T-helper 2 cell (primary cell): ENCODE results near the gene TNFRSF11A.

Source experiments
- DNase-seq, 5 experiments: peaks; one replicate each; pipeline versions ENCODE4 v3.0.0 to v3.0.0-alpha.2; 2012 to 2022

Gene TNFRSF11A

DNA sequence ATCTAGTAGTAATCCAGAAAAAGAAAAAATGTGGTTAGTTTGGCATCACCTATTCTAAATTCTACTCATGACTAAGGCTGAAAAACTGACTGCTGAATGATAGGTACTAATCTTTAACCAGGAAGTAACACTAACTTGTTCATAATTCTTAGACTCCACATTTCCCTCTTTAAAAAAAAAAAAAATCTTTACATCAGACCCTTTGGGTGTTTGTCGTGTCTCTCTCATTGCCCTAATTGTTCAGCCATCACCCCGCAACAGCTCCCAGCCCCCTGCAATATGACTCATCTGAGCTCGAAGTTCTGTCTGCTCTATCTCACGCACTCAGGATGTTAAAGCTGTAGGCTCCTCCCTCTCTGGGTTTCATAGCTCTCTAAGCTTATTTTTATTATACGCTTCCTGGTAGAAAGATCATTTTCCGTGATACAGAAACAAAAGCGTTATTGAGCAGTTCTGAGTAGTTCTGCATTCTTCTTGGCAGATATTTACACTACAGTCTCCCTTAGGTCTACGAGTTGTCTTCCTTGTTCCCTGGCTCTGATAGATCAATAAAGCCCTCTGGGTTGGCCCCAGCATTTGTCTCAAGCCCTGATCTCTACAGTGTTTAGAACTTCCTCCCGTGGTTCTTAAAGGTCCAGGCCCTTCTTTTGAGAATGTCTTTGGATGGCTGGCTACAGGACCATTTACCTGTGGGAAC is 95.6 kb downstream of the TNFRSF11A start:
- peak in 4 of 5 experiments; percentile 47 to 98 (median 60) for DNase-seq

DNA sequence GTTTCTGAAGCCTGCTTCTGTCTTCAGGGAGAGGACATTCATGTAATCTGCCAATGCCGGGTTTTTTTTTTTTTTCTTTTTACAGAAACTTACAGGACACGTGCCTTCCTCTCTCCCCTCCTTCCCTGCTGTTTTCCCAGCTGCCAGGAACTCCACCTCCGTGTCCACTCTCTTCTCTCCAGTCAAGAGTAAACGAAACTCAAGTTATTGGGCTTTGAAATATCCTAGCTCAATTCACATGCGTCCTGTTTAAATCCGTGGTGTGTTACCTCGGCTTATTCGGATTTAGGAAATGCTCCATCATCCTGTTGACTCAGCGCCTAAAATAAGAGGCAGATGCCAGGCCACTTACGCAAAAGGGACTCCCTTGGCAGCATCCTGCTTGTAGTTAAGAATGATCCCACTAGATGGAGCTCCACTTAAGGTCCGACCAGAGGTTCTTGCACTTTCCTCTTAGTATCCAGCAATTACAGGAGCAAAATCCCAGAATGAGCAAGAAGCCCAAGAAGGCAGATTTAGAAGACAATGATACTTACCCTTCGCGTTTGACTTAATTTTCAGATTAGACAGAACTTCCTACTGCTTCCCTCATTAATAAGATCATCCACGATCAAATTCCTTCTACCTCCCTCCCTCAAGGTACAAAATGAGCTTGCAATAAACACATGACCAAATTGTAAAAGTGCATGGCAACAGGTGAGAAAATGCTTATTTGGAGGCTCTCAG is 100.5 kb downstream of the TNFRSF11A start:
- peak in 3 of 5 experiments; percentile 23 to 84 (median 25) for DNase-seq

GRCh38 chr18:62426191-62426488 is 101.0 kb downstream of the TNFRSF11A start:
- no peak for DNase-seq

- no peak for DNase-seq
Observed at GRCh38 chr18:62432176-62432575, 107.1 kb downstream of the TNFRSF11A start.

GRCh38 chr18:62434798-62435197 is 109.7 kb downstream of the TNFRSF11A start:
- no peak for DNase-seq

DNA sequence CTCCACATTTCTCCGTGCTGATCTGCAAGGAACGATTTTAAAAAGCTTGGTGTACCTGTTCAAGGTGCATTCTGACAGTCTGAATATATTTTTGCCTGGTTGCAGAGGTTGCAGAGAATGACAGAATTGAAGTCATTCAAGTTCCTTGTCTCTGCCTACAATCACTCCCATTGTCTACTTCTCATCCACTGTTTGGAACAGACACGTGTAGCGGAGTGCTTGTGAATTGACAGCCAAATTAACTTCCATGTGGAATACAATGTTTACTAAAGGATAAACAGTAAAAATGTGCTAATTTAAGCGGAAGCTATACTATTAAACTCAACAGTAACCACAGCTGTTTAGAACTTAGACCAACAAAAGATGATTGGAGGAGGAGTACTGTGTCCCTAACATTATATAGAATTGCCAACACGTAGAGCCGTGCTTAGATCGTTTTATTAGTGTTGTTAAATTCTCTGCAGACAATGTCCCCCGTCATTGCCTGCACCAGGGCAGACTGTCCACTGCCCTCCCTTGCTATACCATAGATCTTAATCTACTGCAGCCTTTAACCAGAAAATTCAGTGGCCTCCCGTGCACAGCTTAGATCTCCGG is 110.4 kb downstream of the TNFRSF11A start:
- DNase-seq, result no peak

DNA sequence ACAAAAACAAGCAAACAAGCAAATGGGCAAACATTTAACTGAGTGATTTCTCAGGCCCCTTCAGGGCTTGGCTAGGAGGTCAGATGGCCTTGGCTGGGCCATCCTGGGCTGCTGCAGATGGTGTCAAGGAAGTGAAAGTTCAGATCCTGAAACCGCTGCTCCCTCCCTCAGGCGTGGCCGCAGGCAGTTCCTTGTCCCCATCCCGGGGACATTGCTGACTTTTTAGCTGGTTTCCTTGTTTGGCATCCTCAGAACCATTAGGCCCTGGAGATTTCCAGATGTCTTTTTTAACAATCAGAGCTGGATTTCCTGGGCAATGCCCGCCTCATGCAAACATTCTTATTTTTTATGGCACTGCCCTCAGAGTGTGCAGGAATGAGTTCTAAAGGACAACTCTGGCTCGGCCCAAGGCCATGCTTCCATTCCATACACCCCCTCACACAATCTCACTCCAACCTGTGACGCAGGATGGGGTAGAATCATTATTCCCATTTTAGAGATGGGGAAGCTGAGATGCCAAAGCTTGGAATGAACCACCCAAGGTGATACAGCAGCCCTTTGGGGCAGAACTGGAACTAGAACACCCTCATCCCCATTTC is 111.6 kb downstream of the TNFRSF11A start:
- no peak for DNase-seq

GRCh38 chr18:62437235-62438017 is 112.3 kb downstream of the TNFRSF11A start:
- no peak for DNase-seq

DNA sequence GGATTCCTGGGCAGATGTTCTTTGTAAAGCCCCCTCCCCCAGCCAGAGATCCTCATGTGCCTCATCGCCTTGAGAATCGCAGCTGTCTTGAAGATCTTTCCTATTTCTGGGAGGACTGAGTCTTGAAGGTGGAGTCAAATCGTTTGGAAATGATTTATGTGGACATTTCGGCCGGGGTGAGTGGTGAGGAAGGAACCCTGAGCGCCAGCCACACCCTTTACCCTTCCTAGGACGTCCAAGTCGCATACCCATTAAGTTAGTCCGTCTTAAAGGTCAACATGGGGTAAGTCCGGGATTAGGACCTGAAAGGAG is 112.9 kb downstream of the TNFRSF11A start:
- no peak for DNase-seq

DNA sequence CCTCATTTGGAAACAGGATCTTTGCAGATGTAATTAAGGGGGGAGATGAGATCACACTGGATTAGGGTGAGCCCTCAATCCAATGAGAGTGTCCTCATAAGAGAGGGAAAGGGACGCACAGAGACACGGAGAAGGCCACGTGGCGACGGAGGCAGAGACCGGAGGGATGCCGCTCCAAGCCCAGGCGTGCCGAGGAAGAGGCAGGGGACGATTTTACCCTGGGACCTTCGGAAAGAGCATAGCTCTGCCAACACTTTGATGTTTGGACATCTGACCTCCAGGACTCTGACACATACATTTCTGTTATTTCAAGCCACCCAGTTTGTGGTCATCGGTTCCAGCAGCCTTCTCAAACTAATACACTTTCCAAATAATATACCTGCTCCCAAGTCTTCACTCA is 113.3 kb downstream of the TNFRSF11A start:
- no peak for DNase-seq

GRCh38 chr18:62438866-62439265 is 113.8 kb downstream of the TNFRSF11A start:
- no peak for DNase-seq
